ENCODE data around the gene NDE1.

- TF ChIP-seq POLR2A (IDR thresholded peaks at IDR 0.05; ENCODE audit: low read depth, low read length) (no peak), EZH2 (IDR thresholded peaks at IDR 0.05; ENCODE audit: borderline replicate concordance, low read depth, low read length, severe bottlenecking) (no peak), CTCF (IDR thresholded peaks at IDR 0.05; ENCODE audit: extremely low read depth in 1 of 2, insufficient read depth in 1 of 2, low read depth in 1 of 2, low read length in 2 of 2) (peak; percentile 79 to 87), GATA2 (IDR thresholded peaks at IDR 0.05; ENCODE audit: insufficient read depth, insufficient read length, low read depth, low read length) (no peak), MAX (IDR thresholded peaks at IDR 0.05; ENCODE audit: insufficient read depth, insufficient read length) (no peak), POLR2AphosphoS5 (IDR thresholded peaks at IDR 0.05; ENCODE audit: insufficient read depth, low read depth, low read length) (no peak), JUN (IDR thresholded peaks at IDR 0.05; ENCODE audit: borderline replicate concordance, insufficient read depth, insufficient read length, low read depth) (no peak), MYC (IDR thresholded peaks at IDR 0.05; ENCODE audit: low read depth, low read length) (no peak), FOS (IDR thresholded peaks at IDR 0.05; ENCODE audit: borderline replicate concordance, insufficient read depth, low read length) (no peak)
These were observed 54.5 kb downstream of the NDE1 start for GRCh38 chr16:15704545-15704987.

All from endothelial cell of umbilical vein (primary cell).